A549 (cell line): Measurements from ENCODE around the gene PNMA1. TPM values are rescaled to one million over a fixed set of nuclear protein-coding genes. Genes with fewer than 3 reads are reported as not detected.
A peak's percentile ranks its signal among the peaks of the same experiment; 100 is the strongest.

ENCODE experiments used
- ATAC-seq, 2 experiments: fragments of 200-7000 bp in 1 of 2; fragments of >200 bp in 1 of 2; cut with Nextera tagmentation in 1 of 2; cut with Tn5 transposase in 1 of 2; 3 replicates each; pipeline versions ENCODE4 v1.8.0 to v1.9.1; 2018 to 2020; ENCODE audit warnings: mild to moderate bottlenecking in 1 of 2, moderate library complexity in 1 of 2
- CTCF ChIA-PET: fragments of 300-600 bp; sonication (Branson Sonifier 250); formaldehyde crosslinking; extraction: SDS; loops from one replicate; lab custom pipeline; 2021; ENCODE audit warnings: antibody characterized with exemption, inconsistent platforms; lab: Yijun Ruan, JAX
- POLR2A ChIA-PET: fragments of 350-600 bp; formaldehyde crosslinking; extraction: SDS; loops from one replicate; lab custom pipeline; 2021; ENCODE audit warnings: antibody characterized with exemption, inconsistent platforms; lab: Yijun Ruan, JAX
- DNase-seq, 2 experiments: peaks; one replicate each; pipeline versions ENCODE4 v3.0.0 to v3.0.0-alpha.2; 2011 to 2016; ENCODE audit warnings: low read depth in 1 of 2, low spot score in 1 of 2
- FAIRE-seq: peaks from 2 replicates; lab custom pipeline; 2011; peaks lifted over from hg19 to GRCh38; lab: Jason Lieb, UNC
- H3K27ac ChIP-seq, 2 experiments: fragments of >200 bp; sonication (Bioruptor Twin); formaldehyde crosslinking; 3 replicates each; pipeline ENCODE4 v1.5.1; 2016 to 2017
- H3K4me1 ChIP-seq: fragments of >200 bp; sonication (Bioruptor Twin); formaldehyde crosslinking; 3 replicates; pipeline ENCODE4 v1.6.1; 2016
- H3K4me2 ChIP-seq: fragments of >200 bp; sonication (Bioruptor Twin); formaldehyde crosslinking; 3 replicates; pipeline ENCODE4 v1.6.1; 2016
- H3K4me3 ChIP-seq: fragments of >200 bp; sonication (Bioruptor Twin); formaldehyde crosslinking; 3 replicates; pipeline ENCODE4 v1.5.1; 2016
- H3K9me3 ChIP-seq: fragments of >200 bp; sonication (Bioruptor Twin); formaldehyde crosslinking; 3 replicates; pipeline ENCODE4 v1.6.1; 2016
- BHLHE40 ChIP-seq: IDR thresholded peaks from 2 replicates; pipeline ENCODE4 v1.6.1; 2012; ENCODE audit warnings: low read depth, low read length, inconsistent platforms
- CBX8 ChIP-seq: fragments of 200-600 bp; sonication (generic); IDR thresholded peaks from 2 replicates; pipeline ENCODE4 v1.6.1; 2016
- CHD4 ChIP-seq: fragments of 200-600 bp; sonication (generic); IDR thresholded peaks from 2 replicates; pipeline ENCODE4 v1.6.1; 2016; ENCODE audit warnings: antibody characterized with exemption, mild to moderate bottlenecking, borderline replicate concordance
- EHMT2 ChIP-seq: fragments of 200-600 bp; sonication (generic); IDR thresholded peaks from 2 replicates; pipeline ENCODE4 v1.6.1; 2016; ENCODE audit warnings: antibody characterized with exemption, low read depth, mild to moderate bottlenecking, moderate library complexity
- ELK1 ChIP-seq: fragments of 150-350 bp; IDR thresholded peaks from 2 replicates; pipeline ENCODE4 v1.6.1; 2014; ENCODE audit warnings: low read depth, mild to moderate bottlenecking, low read length
- GATA3 ChIP-seq: IDR thresholded peaks from 2 replicates; pipeline ENCODE4 v1.6.1; 2012; ENCODE audit warnings: borderline replicate concordance
- HOXA7 ChIP-seq: fragments of 250-450 bp; sonication (Bioruptor Pico); IDR thresholded peaks from 2 replicates; pipeline ENCODE4 v1.5.0; 2020; ENCODE audit warnings: mild to moderate bottlenecking, moderate library complexity
- JUNB ChIP-seq: fragments of >200 bp; sonication (Bioruptor Twin); formaldehyde crosslinking; IDR thresholded peaks from 2 replicates; pipeline ENCODE4 v1.6.1; 2016
- KDM1A ChIP-seq: fragments of 200-600 bp; sonication (generic); IDR thresholded peaks from 2 replicates; pipeline ENCODE4 v1.6.1; 2016; ENCODE audit warnings: low read depth, mild to moderate bottlenecking
- MAFK ChIP-seq: fragments of 450-650 bp; IDR thresholded peaks from 2 replicates; pipeline ENCODE4 v1.6.1; 2014; ENCODE audit not compliant: partially characterized antibody
- MYC ChIP-seq: IDR thresholded peaks from 2 replicates; pipeline ENCODE4 v1.6.1; 2012; ENCODE audit warnings: mild to moderate bottlenecking, inconsistent platforms, low read length, improper control_type of control experiment, borderline replicate concordance
- NR3C1 ChIP-seq: fragments of >200 bp; sonication (Bioruptor Twin); formaldehyde crosslinking; IDR thresholded peaks from 3 replicates; pipeline ENCODE4 v1.6.1; 2017
- PBX3 ChIP-seq: IDR thresholded peaks from 2 replicates; pipeline ENCODE4 v1.6.1; 2012
- PHF8 ChIP-seq: fragments of 200-600 bp; sonication (generic); IDR thresholded peaks from 2 replicates; pipeline ENCODE4 v1.6.1; 2016; ENCODE audit warnings: low read depth, mild to moderate bottlenecking, antibody characterized with exemption, moderate library complexity, borderline replicate concordance
- POLR2A ChIP-seq: IDR thresholded peaks from 2 replicates; pipeline ENCODE4 v1.6.1; 2012; ENCODE audit warnings: mild to moderate bottlenecking, low read length
- POLR2AphosphoS2 ChIP-seq: conservative IDR thresholded peaks from 2 replicates; pipeline ENCODE4 v1.6.1; 2012; ENCODE audit warnings: low read length, improper control_type of control experiment, inconsistent platforms
- RCOR1 ChIP-seq: fragments of 150-350 bp; IDR thresholded peaks from 2 replicates; pipeline ENCODE4 v1.6.1; 2014; ENCODE audit warnings: antibody characterized with exemption, low read length, low read depth
- RFX5 ChIP-seq: fragments of 450-650 bp; IDR thresholded peaks from 2 replicates; pipeline ENCODE4 v1.7.1; 2014; ENCODE audit warnings: antibody characterized with exemption, mild to moderate bottlenecking, moderate library complexity
- RNF2 ChIP-seq: fragments of 200-600 bp; sonication (generic); IDR thresholded peaks from 2 replicates; pipeline ENCODE4 v1.6.1; 2016; ENCODE audit warnings: low read depth, mild to moderate bottlenecking, antibody characterized with exemption, moderate library complexity, borderline replicate concordance
- SREBF2 ChIP-seq: fragments of 450-650 bp; IDR thresholded peaks from 2 replicates; pipeline ENCODE4 v1.6.1; 2014; ENCODE audit warnings: mild to moderate bottlenecking, moderate library complexity
- WGBS: methylation state at CpG from one replicate; pipeline ENCODE4 v1.1.6; 2017; ENCODE audit errors: missing lambda C conversion rate; 5-methylcytosine and 5-hydroxymethylcytosine counted together
- polyA plus RNA-seq, 4 experiments: library from polyadenylated mRNA; depleted of rRNA in 3 of 4; stranded (reverse); fragments of >200 nt; fragmentation: RNase III in 1 of 4; extraction: RNeasy Plus Mini Kit Qiagen cat#74134 plus additional on column Dnase treatment in 1 of 4; gene quantifications; 2 replicates in 3 of 4; 3 replicates in 1 of 4; pipeline ENCODE4 v1.2.3, GENCODE V29; 2011 to 2017
- TF ChIP-seq, protein P1 (sequence below): fragments of >200 bp; sonication (Bioruptor Twin); formaldehyde crosslinking; IDR thresholded peaks from 3 replicates; pipeline ENCODE4 v1.5.1; 2016
- TF ChIP-seq, protein P2 (sequence below): fragments of 250-450 bp; sonication (Bioruptor Pico); IDR thresholded peaks from 2 replicates; pipeline ENCODE4 v1.5.0; 2021; ENCODE audit warnings: mild to moderate bottlenecking, moderate library complexity, borderline replicate concordance
- TF ChIP-seq, protein P3 (sequence below): fragments of 200-600 bp; sonication (generic); IDR thresholded peaks from 2 replicates; pipeline ENCODE4 v1.6.1; 2016; ENCODE audit warnings: antibody characterized with exemption, mild to moderate bottlenecking, moderate library complexity

Gene PNMA1
- polyA plus RNA-seq, 2 of the 4 experiments (the other 2 are of a cell fraction) = 21.2 to 47.3 TPM

DNA sequence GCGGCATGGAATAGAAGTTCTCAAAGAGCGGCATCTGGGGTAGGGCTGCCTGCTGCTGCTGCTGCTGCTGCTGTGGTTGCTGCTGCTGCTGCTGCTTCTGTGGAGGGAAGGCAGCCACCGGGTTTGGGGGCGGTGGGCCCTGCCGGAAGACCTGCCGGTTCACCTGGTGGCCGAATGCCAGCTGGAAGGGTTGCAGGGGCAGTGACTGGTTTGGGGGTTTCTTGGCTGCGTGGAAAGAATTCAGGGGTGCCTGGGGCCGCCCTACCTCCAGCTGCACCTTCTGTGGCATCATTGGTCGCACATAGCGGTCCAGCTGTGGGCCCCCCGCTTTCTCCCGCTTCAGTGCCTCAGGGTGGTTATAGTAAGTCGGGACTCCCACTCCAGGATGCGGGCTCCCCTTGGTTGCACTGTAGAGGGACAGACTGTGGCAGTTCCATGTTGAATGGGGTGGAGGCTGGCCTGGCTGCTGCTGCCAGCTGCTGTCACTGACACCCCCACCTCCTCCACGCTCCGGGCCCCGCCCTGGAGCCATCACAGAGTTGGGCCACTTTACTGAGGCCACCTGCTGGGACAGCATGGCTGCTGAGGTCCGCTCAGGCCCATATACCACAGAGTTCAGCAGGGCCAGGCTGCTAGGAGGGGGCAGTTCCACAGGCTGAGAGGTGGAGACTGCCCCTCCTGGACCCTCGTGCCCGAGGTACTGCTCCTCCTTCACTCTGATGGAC, 25.2 kb upstream of the PNMA1 start:
- Histone ChIP-seq H3K4me3 (no peak overlapping the region), H3K4me1 (peaks cover 48% of the 10 kb centered on the region), H3K27ac (peak overlapping the region in 1 of 2 experiments; percentile 86; a peak in 3 of 6 replicates), H3K9me3 (no peaks in the 10 kb centered on the region), H3K4me2 (no peak overlapping the region)
- WGBS = 97% methylated on average over 18 of the region's 21 CpGs
- DNase-seq (no peak), FAIRE-seq (no peak), ATAC-seq (no peak)
- TF ChIP-seq HOXA7 (CRISPR knock-in tag) = no peak
- TF ChIP-seq KDM1A = no peak
- no peak for TF ChIP-seq MAFK
- TF ChIP-seq BHLHE40 = no peak
- no peak for TF ChIP-seq EHMT2
- no peak for TF ChIP-seq RCOR1
- TF ChIP-seq POLR2AphosphoS2 = no peak
- no peak for TF ChIP-seq JUNB
- TF ChIP-seq GATA3 = no peak
- no peak for TF ChIP-seq PBX3
- TF ChIP-seq SREBF2 = no peak
- TF ChIP-seq RNF2 = no peak
- no peak for TF ChIP-seq PHF8
- TF ChIP-seq CBX8 = no peak
- TF ChIP-seq POLR2A = no peak
- TF ChIP-seq, protein P1, sequence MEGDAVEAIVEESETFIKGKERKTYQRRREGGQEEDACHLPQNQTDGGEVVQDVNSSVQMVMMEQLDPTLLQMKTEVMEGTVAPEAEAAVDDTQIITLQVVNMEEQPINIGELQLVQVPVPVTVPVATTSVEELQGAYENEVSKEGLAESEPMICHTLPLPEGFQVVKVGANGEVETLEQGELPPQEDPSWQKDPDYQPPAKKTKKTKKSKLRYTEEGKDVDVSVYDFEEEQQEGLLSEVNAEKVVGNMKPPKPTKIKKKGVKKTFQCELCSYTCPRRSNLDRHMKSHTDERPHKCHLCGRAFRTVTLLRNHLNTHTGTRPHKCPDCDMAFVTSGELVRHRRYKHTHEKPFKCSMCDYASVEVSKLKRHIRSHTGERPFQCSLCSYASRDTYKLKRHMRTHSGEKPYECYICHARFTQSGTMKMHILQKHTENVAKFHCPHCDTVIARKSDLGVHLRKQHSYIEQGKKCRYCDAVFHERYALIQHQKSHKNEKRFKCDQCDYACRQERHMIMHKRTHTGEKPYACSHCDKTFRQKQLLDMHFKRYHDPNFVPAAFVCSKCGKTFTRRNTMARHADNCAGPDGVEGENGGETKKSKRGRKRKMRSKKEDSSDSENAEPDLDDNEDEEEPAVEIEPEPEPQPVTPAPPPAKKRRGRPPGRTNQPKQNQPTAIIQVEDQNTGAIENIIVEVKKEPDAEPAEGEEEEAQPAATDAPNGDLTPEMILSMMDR = no peak
- TF ChIP-seq MYC = no peak
- TF ChIP-seq ELK1 = no peak
- TF ChIP-seq CHD4 = no peak
- TF ChIP-seq RFX5 = no peak
- POLR2A ChIA-PET = no interaction called here
- CTCF ChIA-PET = interaction anchor here (0.6 to 10.6 kb wide), 3 partner anchors 12 to 296 kb away, joined by 3 to 138 read pairs (median 117); a partner anchor contains a TSS

- FAIRE-seq = no peak
- DNase-seq = no peak
- ChIA-PET POLR2A (no interaction called here), CTCF (interaction anchor here (0.6 to 10.6 kb wide), 3 partner anchors 11 to 297 kb away, joined by 3 to 138 read pairs (median 117); a partner anchor contains a TSS)
- Histone ChIP-seq H3K27ac (no peak overlapping the region), H3K4me3 (no peak overlapping the region), H3K9me3 (no peaks in the 10 kb centered on the region), H3K4me1 (peaks cover 41% of the 10 kb centered on the region), H3K4me2 (no peak overlapping the region)
- WGBS = 100% methylated on average over 9 of the region's 22 CpGs
- no peak for ATAC-seq
- TF ChIP-seq POLR2AphosphoS2 (no peak), GATA3 (no peak), PBX3 (no peak), NR3C1 (no peak)
- TF ChIP-seq, protein P2, sequence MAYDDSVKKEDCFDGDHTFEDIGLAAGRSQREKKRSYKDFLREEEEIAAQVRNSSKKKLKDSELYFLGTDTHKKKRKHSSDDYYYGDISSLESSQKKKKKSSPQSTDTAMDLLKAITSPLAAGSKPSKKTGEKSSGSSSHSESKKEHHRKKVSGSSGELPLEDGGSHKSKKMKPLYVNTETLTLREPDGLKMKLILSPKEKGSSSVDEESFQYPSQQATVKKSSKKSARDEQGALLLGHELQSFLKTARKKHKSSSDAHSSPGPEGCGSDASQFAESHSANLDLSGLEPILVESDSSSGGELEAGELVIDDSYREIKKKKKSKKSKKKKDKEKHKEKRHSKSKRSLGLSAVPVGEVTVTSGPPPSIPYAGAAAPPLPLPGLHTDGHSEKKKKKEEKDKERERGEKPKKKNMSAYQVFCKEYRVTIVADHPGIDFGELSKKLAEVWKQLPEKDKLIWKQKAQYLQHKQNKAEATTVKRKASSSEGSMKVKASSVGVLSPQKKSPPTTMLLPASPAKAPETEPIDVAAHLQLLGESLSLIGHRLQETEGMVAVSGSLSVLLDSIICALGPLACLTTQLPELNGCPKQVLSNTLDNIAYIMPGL = no peak
- TF ChIP-seq, protein P3, sequence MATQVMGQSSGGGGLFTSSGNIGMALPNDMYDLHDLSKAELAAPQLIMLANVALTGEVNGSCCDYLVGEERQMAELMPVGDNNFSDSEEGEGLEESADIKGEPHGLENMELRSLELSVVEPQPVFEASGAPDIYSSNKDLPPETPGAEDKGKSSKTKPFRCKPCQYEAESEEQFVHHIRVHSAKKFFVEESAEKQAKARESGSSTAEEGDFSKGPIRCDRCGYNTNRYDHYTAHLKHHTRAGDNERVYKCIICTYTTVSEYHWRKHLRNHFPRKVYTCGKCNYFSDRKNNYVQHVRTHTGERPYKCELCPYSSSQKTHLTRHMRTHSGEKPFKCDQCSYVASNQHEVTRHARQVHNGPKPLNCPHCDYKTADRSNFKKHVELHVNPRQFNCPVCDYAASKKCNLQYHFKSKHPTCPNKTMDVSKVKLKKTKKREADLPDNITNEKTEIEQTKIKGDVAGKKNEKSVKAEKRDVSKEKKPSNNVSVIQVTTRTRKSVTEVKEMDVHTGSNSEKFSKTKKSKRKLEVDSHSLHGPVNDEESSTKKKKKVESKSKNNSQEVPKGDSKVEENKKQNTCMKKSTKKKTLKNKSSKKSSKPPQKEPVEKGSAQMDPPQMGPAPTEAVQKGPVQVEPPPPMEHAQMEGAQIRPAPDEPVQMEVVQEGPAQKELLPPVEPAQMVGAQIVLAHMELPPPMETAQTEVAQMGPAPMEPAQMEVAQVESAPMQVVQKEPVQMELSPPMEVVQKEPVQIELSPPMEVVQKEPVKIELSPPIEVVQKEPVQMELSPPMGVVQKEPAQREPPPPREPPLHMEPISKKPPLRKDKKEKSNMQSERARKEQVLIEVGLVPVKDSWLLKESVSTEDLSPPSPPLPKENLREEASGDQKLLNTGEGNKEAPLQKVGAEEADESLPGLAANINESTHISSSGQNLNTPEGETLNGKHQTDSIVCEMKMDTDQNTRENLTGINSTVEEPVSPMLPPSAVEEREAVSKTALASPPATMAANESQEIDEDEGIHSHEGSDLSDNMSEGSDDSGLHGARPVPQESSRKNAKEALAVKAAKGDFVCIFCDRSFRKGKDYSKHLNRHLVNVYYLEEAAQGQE = no peak
These were observed 24.5 kb upstream of the PNMA1 start for GRCh38 chr14:73738518-73739173.
